ENCODE measurements around the gene SPO11. TPM values are rescaled to one million over a fixed set of nuclear protein-coding genes. Genes with fewer than 3 reads are reported as not detected.
A peak's percentile ranks its signal among the peaks of the same experiment; 100 is the strongest.
"Not testable (repeated sequence)": the region's sequence is repeated elsewhere in the genome, so short reads cannot be mapped to it uniquely, and the experiment has no call there.

The SPO11 gene
- total RNA-seq, 1 experiment from 2014 or later: not detected

DNA sequence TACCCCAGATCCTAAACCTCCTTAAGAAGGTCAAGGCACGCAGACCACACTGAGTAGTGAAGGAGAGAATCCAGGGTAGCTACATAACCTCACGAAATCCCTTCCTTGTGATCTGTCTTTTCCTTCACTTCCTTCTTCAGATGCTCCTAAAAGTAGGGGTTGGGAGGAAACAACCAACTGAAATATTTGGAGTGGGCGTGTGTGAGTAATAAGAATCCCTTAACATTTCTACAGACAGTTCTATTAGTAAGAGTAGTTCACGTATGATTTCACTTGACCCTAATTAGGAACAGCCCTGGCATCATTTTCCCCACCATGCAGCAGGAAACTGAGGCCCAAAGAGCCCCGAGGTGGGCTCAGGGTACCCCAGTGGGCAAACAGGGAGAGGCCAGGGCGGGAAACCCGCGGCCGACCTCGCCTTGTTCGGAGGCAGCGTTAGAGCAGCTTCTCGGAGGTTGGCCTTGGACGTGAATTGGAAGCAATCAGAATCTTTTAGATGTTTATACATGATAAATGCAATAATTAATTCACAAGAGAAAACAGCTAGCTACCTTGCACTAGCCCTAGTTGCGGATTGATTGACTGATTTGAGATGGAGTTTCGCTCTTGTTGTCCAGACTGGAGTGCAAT, 20.6 kb downstream of the SPO11 start:
- no peak for DNase-seq (ENCODE audit: unreplicated experiment)
- Mint-ChIP-seq H3K4me1 (ENCODE audit: insufficient read depth, unreplicated experiment) (peaks cover 15% of the 10 kb centered on the region), H3K27ac (ENCODE audit: low read depth, unreplicated experiment) (no peak overlapping the region), H3K27me3 (ENCODE audit: insufficient read depth, unreplicated experiment) (no peaks in the 10 kb centered on the region), H3K9me3 (ENCODE audit: unreplicated experiment) (no peaks in the 10 kb centered on the region), H3K4me3 (ENCODE audit: unreplicated experiment) (peak overlapping the region; percentile 47), H3K36me3 (ENCODE audit: insufficient read depth, unreplicated experiment) (peaks cover 23% of the 10 kb centered on the region)
- TF ChIP-seq, protein P1, sequence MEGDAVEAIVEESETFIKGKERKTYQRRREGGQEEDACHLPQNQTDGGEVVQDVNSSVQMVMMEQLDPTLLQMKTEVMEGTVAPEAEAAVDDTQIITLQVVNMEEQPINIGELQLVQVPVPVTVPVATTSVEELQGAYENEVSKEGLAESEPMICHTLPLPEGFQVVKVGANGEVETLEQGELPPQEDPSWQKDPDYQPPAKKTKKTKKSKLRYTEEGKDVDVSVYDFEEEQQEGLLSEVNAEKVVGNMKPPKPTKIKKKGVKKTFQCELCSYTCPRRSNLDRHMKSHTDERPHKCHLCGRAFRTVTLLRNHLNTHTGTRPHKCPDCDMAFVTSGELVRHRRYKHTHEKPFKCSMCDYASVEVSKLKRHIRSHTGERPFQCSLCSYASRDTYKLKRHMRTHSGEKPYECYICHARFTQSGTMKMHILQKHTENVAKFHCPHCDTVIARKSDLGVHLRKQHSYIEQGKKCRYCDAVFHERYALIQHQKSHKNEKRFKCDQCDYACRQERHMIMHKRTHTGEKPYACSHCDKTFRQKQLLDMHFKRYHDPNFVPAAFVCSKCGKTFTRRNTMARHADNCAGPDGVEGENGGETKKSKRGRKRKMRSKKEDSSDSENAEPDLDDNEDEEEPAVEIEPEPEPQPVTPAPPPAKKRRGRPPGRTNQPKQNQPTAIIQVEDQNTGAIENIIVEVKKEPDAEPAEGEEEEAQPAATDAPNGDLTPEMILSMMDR (IDR thresholded peaks at IDR 0.05; ENCODE audit: unreplicated experiment): no peak
- ChIA-PET CTCF (interaction anchor here (0.5 to 14.7 kb wide), 8 partner anchors 10 to 1107 kb away, joined by 3 to 485 read pairs (median 4); partner anchors contain the start of gene SPO11), POLR2A (interaction anchor here (1.0 to 2.4 kb wide), 6 partner anchors 17 to 263 kb away, joined by 3 to 8 read pairs (median 4); no protein-coding TSS in a partner anchor)
- no TSS peak for BruUV-seq (replicated peaks)
- intact Hi-C loops (cut with micrococcal nuclease): no loop called here

DNA sequence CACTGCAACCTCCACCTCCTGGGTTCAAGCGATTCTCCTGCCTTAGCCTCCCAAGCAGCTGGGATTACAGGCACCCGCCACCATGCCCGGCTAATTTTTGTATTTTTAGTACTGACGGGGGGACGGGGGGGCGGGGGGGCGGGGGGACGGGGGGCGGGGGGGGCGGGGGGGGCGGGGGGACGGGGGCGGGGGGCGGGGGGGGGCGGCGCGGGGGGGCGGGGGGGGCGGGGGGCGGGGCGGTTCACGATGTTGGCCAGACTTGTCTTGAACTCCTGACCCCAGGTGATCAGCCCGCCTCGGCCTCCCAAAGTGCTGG, 21.1 kb downstream of the SPO11 start:
- Mint-ChIP-seq H3K36me3 (ENCODE audit: insufficient read depth, unreplicated experiment) (peaks cover 23% of the 10 kb centered on the region), H3K4me1 (ENCODE audit: insufficient read depth, unreplicated experiment) (peaks cover 15% of the 10 kb centered on the region), H3K27ac (ENCODE audit: low read depth, unreplicated experiment) (peak overlapping the region; percentile 81), H3K4me3 (ENCODE audit: unreplicated experiment) (peak overlapping the region; percentile 80)
- ChIA-PET POLR2A (interaction anchor here (2.4 kb wide), 1 partner anchor 263 kb away, joined by 8 read pairs; no protein-coding TSS in a partner anchor), CTCF (interaction anchor here (0.5 to 14.7 kb wide), 3 partner anchors 20 to 259 kb away, joined by 3 to 485 read pairs (median 216); partner anchors contain the start of gene SPO11)
- BruUV-seq (replicated peaks); intact Hi-C loops (cut with micrococcal nuclease); H3K9me3 Mint-ChIP-seq (ENCODE audit: unreplicated experiment); H3K27me3 Mint-ChIP-seq (ENCODE audit: insufficient read depth, unreplicated experiment); DNase-seq (ENCODE audit: unreplicated experiment): not testable (repeated sequence)

GRCh38 chr20:57351042-57351783, 21.6 kb downstream of the SPO11 start, which contains the start of gene RAE1:
Gene RAE1 (plus strand): TSS chr20:57351255. CDS start chr20:57354039, 2,784 bp downstream.
- H3K4me3 Mint-ChIP-seq (ENCODE audit: unreplicated experiment): peak within 1 kb of the TSS; percentile 80
- H3K27ac Mint-ChIP-seq (ENCODE audit: low read depth, unreplicated experiment): peak within 1 kb of the TSS; percentile 81
- CTCF ChIA-PET: interaction anchor here (0.5 to 14.7 kb wide), 10 partner anchors 11 to 260 kb away, joined by 3 to 485 read pairs (median 3); partner anchors contain the start of gene SPO11
- no peaks in the 10 kb centered on the region for H3K9me3 Mint-ChIP-seq (ENCODE audit: unreplicated experiment)
- TF ChIP-seq, protein P1 (IDR thresholded peaks at IDR 0.05; ENCODE audit: unreplicated experiment): no peak
- H3K36me3 Mint-ChIP-seq (ENCODE audit: insufficient read depth, unreplicated experiment): peaks cover 23% of the 10 kb centered on the region
- H3K4me1 Mint-ChIP-seq (ENCODE audit: insufficient read depth, unreplicated experiment): peaks cover 15% of the 10 kb centered on the region
- BruUV-seq (replicated peaks): TSS peak; percentile 43
- POLR2A ChIA-PET: interaction anchor here (0.7 to 2.4 kb wide), 6 partner anchors 10 to 476 kb away, joined by 3 to 18 read pairs (median 6); no protein-coding TSS in a partner anchor
- no peaks in the 10 kb centered on the region for H3K27me3 Mint-ChIP-seq (ENCODE audit: insufficient read depth, unreplicated experiment)
- peak; percentile 87 for DNase-seq (ENCODE audit: unreplicated experiment)
- intact Hi-C loops (cut with micrococcal nuclease): no loop called here

- Mint-ChIP-seq H3K9me3 (ENCODE audit: unreplicated experiment) (no peaks in the 10 kb centered on the region), H3K4me3 (ENCODE audit: unreplicated experiment) (peak overlapping the region; percentile 80), H3K4me1 (ENCODE audit: insufficient read depth, unreplicated experiment) (peaks cover 15% of the 10 kb centered on the region), H3K27me3 (ENCODE audit: insufficient read depth, unreplicated experiment) (no peaks in the 10 kb centered on the region), H3K27ac (ENCODE audit: low read depth, unreplicated experiment) (peak overlapping the region; percentile 81), H3K36me3 (ENCODE audit: insufficient read depth, unreplicated experiment) (peaks cover 23% of the 10 kb centered on the region)
- TF ChIP-seq, protein P1 (IDR thresholded peaks at IDR 0.05; ENCODE audit: unreplicated experiment): no peak
- intact Hi-C loops (cut with micrococcal nuclease): no loop called here
- POLR2A ChIA-PET: interaction anchor here (0.6 to 2.4 kb wide), 5 partner anchors 9 to 980 kb away, joined by 3 to 18 read pairs (median 4); no protein-coding TSS in a partner anchor
- no peak for DNase-seq (ENCODE audit: unreplicated experiment)
- no TSS peak for BruUV-seq (replicated peaks)
- CTCF ChIA-PET: interaction anchor here (0.5 to 14.7 kb wide), 5 partner anchors 8 to 261 kb away, joined by 3 to 485 read pairs (median 4); no protein-coding TSS in a partner anchor
These were observed 22.7 kb downstream of the SPO11 start for GRCh38 chr20:57352305-57352704.
